Effector memory CD4-positive, alpha-beta T cell (primary cell): Measurements from ENCODE around the gene ZNF281.
A peak's percentile ranks its signal among the peaks of the same experiment; 100 is the strongest.

Experiments
- DNase-seq, 3 donors: peaks; one replicate each; pipeline ENCODE4 v3.0.0-alpha.2; 2020
- H3K27ac ChIP-seq: 2 replicates; pipeline ENCODE4 v1.7.0; 2013; ENCODE audit warnings: mild to moderate bottlenecking, low read length, moderate library complexity; ENCODE audit not compliant: insufficient read depth, poor library complexity, severe bottlenecking
- H3K27me3 ChIP-seq: replicated peaks from 2 replicates; pipeline ENCODE4 v1.7.0; 2013; ENCODE audit warnings: mild to moderate bottlenecking, low read length; ENCODE audit not compliant: insufficient read depth, control insufficient read depth, poor library complexity, severe bottlenecking
- H3K36me3 ChIP-seq: 2 replicates; pipeline ENCODE4 v1.7.0; 2013; ENCODE audit warnings: mild to moderate bottlenecking, low read length, moderate library complexity; ENCODE audit not compliant: control insufficient read depth, insufficient read depth
- H3K4me1 ChIP-seq: 2 replicates; pipeline ENCODE4 v1.7.0; 2013; ENCODE audit warnings: low read length, mild to moderate bottlenecking; ENCODE audit not compliant: control insufficient read depth, insufficient read depth, poor library complexity, severe bottlenecking
- H3K4me3 ChIP-seq: 2 replicates; pipeline ENCODE4 v1.7.0; 2013; ENCODE audit warnings: low read length, low read depth, mild to moderate bottlenecking; ENCODE audit not compliant: insufficient read depth, poor library complexity, severe bottlenecking
- H3K9me3 ChIP-seq: 2 replicates; pipeline ENCODE4 v1.7.0; 2013; ENCODE audit warnings: mild to moderate bottlenecking, low read length, moderate library complexity; ENCODE audit not compliant: control insufficient read depth

The ZNF281 gene

GRCh38 chr1:200411406-200412257 lies 1.8 kb upstream of the ZNF281 start:
- DNase-seq: no peak
- Histone ChIP-seq H3K27me3 (no peaks in the 10 kb centered on the region), H3K36me3 (no peaks in the 10 kb centered on the region), H3K4me3 (no peak overlapping the region), H3K27ac (no peak overlapping the region), H3K9me3 (no peaks in the 10 kb centered on the region), H3K4me1 (peaks cover 20% of the 10 kb centered on the region)

- Histone ChIP-seq H3K9me3 (no peaks in the 10 kb centered on the region), H3K27me3 (no peaks in the 10 kb centered on the region), H3K36me3 (no peaks in the 10 kb centered on the region), H3K4me1 (peaks cover 24% of the 10 kb centered on the region), H3K4me3 (peak overlapping the region; percentile 96), H3K27ac (peak overlapping the region; percentile 78)
- DNase-seq: peak in 1 of 3 donors; percentile 9
Observed at GRCh38 chr1:200410566-200410878, 686 bp upstream of the ZNF281 start.

GRCh38 chr1:200409203-200409760 lies 554 bp downstream of the ZNF281 start:
- Histone ChIP-seq H3K36me3 (no peaks in the 10 kb centered on the region), H3K27me3 (no peaks in the 10 kb centered on the region), H3K27ac (peak overlapping the region; percentile 78), H3K9me3 (no peaks in the 10 kb centered on the region), H3K4me1 (peaks cover 28% of the 10 kb centered on the region), H3K4me3 (peak overlapping the region; percentile 96)
- peak; percentile 14 to 15 (median 14) for DNase-seq

GRCh38 chr1:200406161-200406797 lies 3.6 kb downstream of the ZNF281 start:
- no peak for DNase-seq
- Histone ChIP-seq H3K9me3 (no peaks in the 10 kb centered on the region), H3K27me3 (no peaks in the 10 kb centered on the region), H3K4me1 (peaks cover 32% of the 10 kb centered on the region), H3K27ac (no peak overlapping the region), H3K36me3 (no peaks in the 10 kb centered on the region), H3K4me3 (no peak overlapping the region)

GRCh38 chr1:200405264-200405663 lies 4.6 kb downstream of the ZNF281 start:
- H3K27ac ChIP-seq: no peak overlapping the region
- no peaks in the 10 kb centered on the region for H3K9me3 ChIP-seq
- no peak for DNase-seq
- no peaks in the 10 kb centered on the region for H3K36me3 ChIP-seq
- H3K4me3 ChIP-seq: peak overlapping the region; percentile 5
- no peaks in the 10 kb centered on the region for H3K27me3 ChIP-seq
- peaks cover 32% of the 10 kb centered on the region for H3K4me1 ChIP-seq

- H3K4me1 ChIP-seq: peaks cover 13% of the 10 kb centered on the region
- H3K27me3 ChIP-seq: no peaks in the 10 kb centered on the region
- DNase-seq: no peak
- H3K36me3 ChIP-seq: no peaks in the 10 kb centered on the region
- no peak overlapping the region for H3K4me3 ChIP-seq
- no peaks in the 10 kb centered on the region for H3K9me3 ChIP-seq
- no peak overlapping the region for H3K27ac ChIP-seq
Observed at GRCh38 chr1:200401708-200402107, 8.1 kb downstream of the ZNF281 start.

- no peaks in the 10 kb centered on the region for H3K9me3 ChIP-seq
- no peaks in the 10 kb centered on the region for H3K36me3 ChIP-seq
- H3K27me3 ChIP-seq: no peaks in the 10 kb centered on the region
- H3K27ac ChIP-seq: no peak overlapping the region
- H3K4me3 ChIP-seq: no peak overlapping the region
- peaks cover 12% of the 10 kb centered on the region for H3K4me1 ChIP-seq
- DNase-seq: no peak
Observed at GRCh38 chr1:200401263-200401662, 8.6 kb downstream of the ZNF281 start.

- peaks cover 8% of the 10 kb centered on the region for H3K4me1 ChIP-seq
- no peak for DNase-seq
- H3K4me3 ChIP-seq: no peak overlapping the region
- H3K27ac ChIP-seq: no peak overlapping the region
- H3K36me3 ChIP-seq: no peaks in the 10 kb centered on the region
- no peaks in the 10 kb centered on the region for H3K27me3 ChIP-seq
- H3K9me3 ChIP-seq: no peaks in the 10 kb centered on the region
Observed at GRCh38 chr1:200400556-200400955, 9.3 kb downstream of the ZNF281 start.

GRCh38 chr1:200399860-200400259 lies 10.0 kb downstream of the ZNF281 start:
- Histone ChIP-seq H3K9me3 (no peaks in the 10 kb centered on the region), H3K27me3 (no peaks in the 10 kb centered on the region), H3K4me1 (peaks cover 4% of the 10 kb centered on the region), H3K4me3 (no peak overlapping the region), H3K27ac (no peak overlapping the region), H3K36me3 (no peaks in the 10 kb centered on the region)
- no peak for DNase-seq

GRCh38 chr1:200398373-200398772 lies 11.5 kb downstream of the ZNF281 start:
- no peaks in the 10 kb centered on the region for H3K36me3 ChIP-seq
- H3K27me3 ChIP-seq: no peaks in the 10 kb centered on the region
- H3K27ac ChIP-seq: no peak overlapping the region
- no peak for DNase-seq
- peaks cover 4% of the 10 kb centered on the region for H3K4me1 ChIP-seq
- H3K9me3 ChIP-seq: no peaks in the 10 kb centered on the region
- H3K4me3 ChIP-seq: no peak overlapping the region
